Glomerular visceral epithelial cell (primary cell): ENCODE results near the gene SFTPD.
"Not testable (repeated sequence)": the region's sequence is repeated elsewhere in the genome, so short reads cannot be mapped to it uniquely, and the experiment has no call there.

Source experiments
- DNase-seq: peaks from one replicate; pipeline ENCODE4 v3.0.0-alpha.2; 2016; ENCODE audit errors: extremely low spot score

Gene SFTPD

GRCh38 chr10:79948976-79949722 is at the start of gene SFTPD:
Gene SFTPD (minus strand): TSS chr10:79949105. CDS start chr10:79946659, 2,446 bp downstream.
- no peak for DNase-seq

GRCh38 chr10:79995979-79996634 is 47.2 kb upstream of the SFTPD start:
- no peak for DNase-seq

- DNase-seq = no peak
These were observed 45.7 kb upstream of the SFTPD start for GRCh38 chr10:79994556-79994955.

GRCh38 chr10:79988199-79988598 is 39.3 kb upstream of the SFTPD start:
- DNase-seq = not testable (repeated sequence)

GRCh38 chr10:79986661-79987060 is 37.8 kb upstream of the SFTPD start:
- DNase-seq = not testable (repeated sequence)

- no peak for DNase-seq
These were observed 36.7 kb upstream of the SFTPD start for GRCh38 chr10:79985481-79986072.

GRCh38 chr10:79984851-79985250 is 35.9 kb upstream of the SFTPD start:
- DNase-seq = peak; percentile 13

GRCh38 chr10:79983286-79983909 is 34.5 kb upstream of the SFTPD start:
- no peak for DNase-seq

- no peak for DNase-seq
These were observed 34.0 kb upstream of the SFTPD start for GRCh38 chr10:79982861-79983260.

- DNase-seq = no peak
These were observed 33.5 kb upstream of the SFTPD start for GRCh38 chr10:79982362-79982800.

GRCh38 chr10:79981450-79982361 is 32.8 kb upstream of the SFTPD start:
- DNase-seq = peak; percentile 65

GRCh38 chr10:79980711-79981110 is 31.8 kb upstream of the SFTPD start:
- DNase-seq = no peak

- no peak for DNase-seq
These were observed 31.2 kb upstream of the SFTPD start for GRCh38 chr10:79979976-79980687.

- no peak for DNase-seq
These were observed 30.5 kb upstream of the SFTPD start for GRCh38 chr10:79979310-79979975.

- no peak for DNase-seq
These were observed 28.1 kb upstream of the SFTPD start for GRCh38 chr10:79976999-79977398.

- DNase-seq = no peak
These were observed 21.2 kb upstream of the SFTPD start for GRCh38 chr10:79970062-79970461.

GRCh38 chr10:79947787-79948424 is 999 bp downstream of the SFTPD start:
- DNase-seq = no peak

GRCh38 chr10:79947083-79947415 is 1.9 kb downstream of the SFTPD start:
- DNase-seq = no peak

- DNase-seq = no peak
These were observed 2.4 kb downstream of the SFTPD start for GRCh38 chr10:79946271-79947082.
